AG09309 (cell line): ENCODE results near the gene DYNC1LI2.
A peak's percentile ranks its signal among the peaks of the same experiment; 100 is the strongest.
"Not testable (repeated sequence)": the region's sequence is repeated elsewhere in the genome, so short reads cannot be mapped to it uniquely, and the experiment has no call there.

ENCODE experiments used
- DNase-seq: peaks from one replicate; pipeline ENCODE4 v3.0.0-alpha.2; 2010; ENCODE audit warnings: low read depth
- H3K4me3 ChIP-seq: 2 replicates; pipeline ENCODE4 v1.5.1; 2011; ENCODE audit warnings: mild to moderate bottlenecking, low read depth, low read length, moderate library complexity; ENCODE audit not compliant: control insufficient read depth
- CTCF ChIP-seq: IDR thresholded peaks from 2 replicates; pipeline ENCODE4 v1.5.1; 2011; ENCODE audit warnings: mild to moderate bottlenecking, low read depth, low read length, inconsistent platforms; ENCODE audit not compliant: insufficient read depth, control insufficient read depth; ENCODE audit errors: missing control alignments

The DYNC1LI2 gene

GRCh38 chr16:66751303-66751991 lies at the start of gene DYNC1LI2:
Gene DYNC1LI2 (minus strand): TSS chr16:66751609. CDS start chr16:66751591, 18 bp downstream.
- DNase-seq = no peak
- H3K4me3 ChIP-seq = peak within 1 kb of the TSS; percentile 81
- TF ChIP-seq CTCF = peak; percentile 54

- H3K4me3 ChIP-seq = no peak overlapping the region
- DNase-seq = no peak
- no peak for TF ChIP-seq CTCF
These were observed 49.4 kb upstream of the DYNC1LI2 start for GRCh38 chr16:66800856-66801255.

- no peak for TF ChIP-seq CTCF
- DNase-seq = no peak
- H3K4me3 ChIP-seq = no peak overlapping the region
These were observed 46.8 kb upstream of the DYNC1LI2 start for GRCh38 chr16:66798161-66798560.

GRCh38 chr16:66793984-66794383 lies 42.6 kb upstream of the DYNC1LI2 start:
- DNase-seq, H3K4me3 ChIP-seq: not testable (repeated sequence)

GRCh38 chr16:66790130-66790733 lies 38.8 kb upstream of the DYNC1LI2 start:
- DNase-seq = no peak
- H3K4me3 ChIP-seq = no peak overlapping the region
- TF ChIP-seq CTCF = no peak

GRCh38 chr16:66787427-66787826 lies 36.0 kb upstream of the DYNC1LI2 start:
- TF ChIP-seq CTCF = no peak
- no peak for DNase-seq
- H3K4me3 ChIP-seq = no peak overlapping the region

- TF ChIP-seq CTCF = no peak
- DNase-seq = no peak
- H3K4me3 ChIP-seq = no peak overlapping the region
These were observed 35.1 kb upstream of the DYNC1LI2 start for GRCh38 chr16:66786551-66786950.
